HepG2 (cell line): Measurements from ENCODE around the gene B3GNT9. TPM values are rescaled to one million over a fixed set of nuclear protein-coding genes. Genes with fewer than 3 reads are reported as not detected.

Source experiments
- BCL6 ChIP-seq: IDR thresholded peaks from 2 replicates; pipeline ENCODE4 v1.6.1; 2016; ENCODE audit warnings: missing genetic modification reagents, missing compliant biosample characterization
- CREBL2 ChIP-seq: sonication (generic); formaldehyde crosslinking; IDR thresholded peaks from 2 replicates; pipeline ENCODE4 v1.8.1; 2023; ENCODE audit warnings: missing genetic modification reagents, mild to moderate bottlenecking, borderline replicate concordance
- GLI4 ChIP-seq: sonication (generic); formaldehyde crosslinking; IDR thresholded peaks from 2 replicates; pipeline ENCODE4 v1.5.1; 2020; ENCODE audit warnings: missing genetic modification reagents, mild to moderate bottlenecking, moderate library complexity, borderline replicate concordance
- HES4 ChIP-seq: sonication (generic); formaldehyde crosslinking; IDR thresholded peaks from 2 replicates; pipeline ENCODE4 v1.9.0; 2021; ENCODE audit warnings: mild to moderate bottlenecking, missing genetic modification reagents, borderline replicate concordance
- HMGXB3 ChIP-seq: sonication (generic); formaldehyde crosslinking; IDR thresholded peaks from 2 replicates; pipeline ENCODE4 v1.4.0; 2020; ENCODE audit warnings: missing genetic modification reagents, borderline replicate concordance
- HNF4A ChIP-seq: sonication (generic); formaldehyde crosslinking; IDR thresholded peaks from 2 replicates; pipeline ENCODE4 v1.4.0; 2020; ENCODE audit warnings: missing genetic modification reagents
- ISL2 ChIP-seq: sonication (generic); formaldehyde crosslinking; IDR thresholded peaks from 2 replicates; pipeline ENCODE4 v1.5.0; 2020; ENCODE audit warnings: missing genetic modification reagents
- RARA ChIP-seq: IDR thresholded peaks from 2 replicates; pipeline ENCODE4 v1.6.1; 2016; ENCODE audit warnings: missing genetic modification reagents, missing compliant biosample characterization
- RBFOX2 ChIP-seq: fragments of 200-400 bp; formaldehyde crosslinking; IDR thresholded peaks from 2 replicates; pipeline ENCODE4 v1.6.1; 2017; ENCODE audit warnings: low read depth, mild to moderate bottlenecking, low read length
- SMYD3 ChIP-seq: sonication (generic); formaldehyde crosslinking; IDR thresholded peaks from 2 replicates; pipeline ENCODE4 v1.8.1; 2023; ENCODE audit warnings: mild to moderate bottlenecking, missing genetic modification reagents
- SNAPC2 ChIP-seq: sonication (generic); formaldehyde crosslinking; IDR thresholded peaks from 2 replicates; pipeline ENCODE4 v1.8.1; 2022; ENCODE audit warnings: mild to moderate bottlenecking, missing genetic modification reagents
- USF2 ChIP-seq, 2 experiments: sonication (generic) in 1 of 2; formaldehyde crosslinking in 1 of 2; IDR thresholded peaks; 2 replicates each; pipeline versions ENCODE4 v1.5.1 to v1.6.1; 2011 to 2020; ENCODE audit warnings: borderline replicate concordance in 1 of 2, low read depth in 1 of 2, low read length in 1 of 2, mild to moderate bottlenecking in 1 of 2, missing genetic modification reagents in 1 of 2, moderate library complexity in 1 of 2
- ZBED4 ChIP-seq: sonication (generic); formaldehyde crosslinking; IDR thresholded peaks from 2 replicates; pipeline ENCODE4 v1.4.0; 2020; ENCODE audit warnings: missing genetic modification reagents, borderline replicate concordance
- ZBTB21 ChIP-seq: sonication (generic); formaldehyde crosslinking; IDR thresholded peaks from 2 replicates; pipeline ENCODE4 v1.4.0; 2020; ENCODE audit warnings: missing genetic modification reagents
- ZBTB26 ChIP-seq: IDR thresholded peaks from 2 replicates; pipeline ENCODE4 v1.6.1; 2016; ENCODE audit warnings: missing compliant biosample characterization, missing genetic modification reagents, borderline replicate concordance
- ZNF30 ChIP-seq: sonication (generic); formaldehyde crosslinking; IDR thresholded peaks from 2 replicates; pipeline ENCODE4 v1.5.0; 2020; ENCODE audit warnings: mild to moderate bottlenecking, missing genetic modification reagents
- polyA plus RNA-seq, 8 experiments: library from polyadenylated mRNA; depleted of rRNA in 3 of 8; stranded (reverse) in 7 of 8; unstranded in 1 of 8; fragments of >200 nt; fragmentation: Illumina TruSeq in 4 of 8; extraction: Trizol in 4 of 8; gene quantifications; 2 replicates each; pipeline versions ENCODE4 v1.2.1 to v1.2.3, GENCODE V29; 2011 to 2016; ENCODE audit warnings: low read depth in 4 of 8, missing spikeins in 1 of 8, mixed read lengths in 1 of 8; ENCODE audit not compliant: insufficient read depth in 1 of 8
- total RNA-seq, 5 experiments: library from RNA; depleted of rRNA; stranded (reverse); fragments of >200 nt; fragmentation: Illumina TruSeq; extraction: Trizol; gene quantifications; 2 replicates each; pipeline ENCODE4 v1.2.3, GENCODE V29; 2016; ENCODE audit warnings: low read depth in 1 of 5

Gene B3GNT9
- total and polyA plus RNA-seq, 2 of the 13 experiments (the other 11 are each of a cell fraction or from before 2014, with no cell fraction given): 1.5 to 3.1 TPM

- TF ChIP-seq ZBTB26 (CRISPR knock-in tag): no peak
- no peak for TF ChIP-seq SMYD3 (CRISPR knock-in tag)
- peak; percentile 85 for TF ChIP-seq RARA
- TF ChIP-seq GLI4: no peak
- no peak for TF ChIP-seq HMGXB3 (CRISPR knock-in tag)
- no peak for TF ChIP-seq ZNF30 (CRISPR knock-in tag)
- TF ChIP-seq ZBED4 (CRISPR knock-in tag): no peak
- TF ChIP-seq ZBTB21 (CRISPR knock-in tag): no peak
- no peak for TF ChIP-seq RBFOX2
- TF ChIP-seq USF2 (IDR thresholded peaks at IDR 0.05; ENCODE audit: low read depth, low read length): no peak
- no peak for TF ChIP-seq USF2 (CRISPR knock-in tag; IDR thresholded peaks at IDR 0.05; ENCODE audit: borderline replicate concordance)
- TF ChIP-seq CREBL2 (CRISPR knock-in tag): no peak
- no peak for TF ChIP-seq HES4 (CRISPR knock-in tag)
- TF ChIP-seq ISL2 (CRISPR knock-in tag): no peak
- TF ChIP-seq SNAPC2 (CRISPR knock-in tag): no peak
- peak; percentile 37; the same call in 1 of the 2 replicates for TF ChIP-seq HNF4A
- peak; percentile 58 for TF ChIP-seq BCL6
Observed at GRCh38 chr16:67173323-67173722, 22.5 kb upstream of the B3GNT9 start (continued).
